Measurements from ENCODE around the gene MICU2.

The MICU2 gene

GRCh38 chr13:21583478-21583877 is 20.5 kb downstream of the MICU2 start:
- TF ChIP-seq CTCF (IDR thresholded peaks at IDR 0.05; ENCODE audit: low read depth, low read length, missing control alignments) = no peak
- no peak overlapping the region for H3K4me3 ChIP-seq (replicated peaks; ENCODE audit: low read depth, low read length)
- DNase-seq (ENCODE audit: extremely low read depth, low read depth) = peak; percentile 33

GRCh38 chr13:21580736-21581135 is 23.2 kb downstream of the MICU2 start:
- DNase-seq (ENCODE audit: extremely low read depth, low read depth) = no peak
- TF ChIP-seq CTCF (IDR thresholded peaks at IDR 0.05; ENCODE audit: low read depth, low read length, missing control alignments) = no peak
- H3K4me3 ChIP-seq (replicated peaks; ENCODE audit: low read depth, low read length) = no peak overlapping the region

- H3K4me3 ChIP-seq (replicated peaks; ENCODE audit: low read depth, low read length) = no peak overlapping the region
- no peak for TF ChIP-seq CTCF (IDR thresholded peaks at IDR 0.05; ENCODE audit: low read depth, low read length, missing control alignments)
Measured at GRCh38 chr13:21579754-21580316, 24.1 kb downstream of the MICU2 start.

GRCh38 chr13:21578748-21579147 is 25.2 kb downstream of the MICU2 start:
- H3K4me3 ChIP-seq (replicated peaks; ENCODE audit: low read depth, low read length) = no peak overlapping the region
- no peak for TF ChIP-seq CTCF (IDR thresholded peaks at IDR 0.05; ENCODE audit: low read depth, low read length, missing control alignments)
- no peak for DNase-seq (ENCODE audit: extremely low read depth, low read depth)

More at GRCh38 chr13:21579754-21580316, 24.1 kb downstream of the MICU2 start:
- no peak for DNase-seq (ENCODE audit: extremely low read depth, low read depth)

GRCh38 chr13:21576426-21576825 is 27.5 kb downstream of the MICU2 start:
- no peak overlapping the region for H3K4me3 ChIP-seq (replicated peaks; ENCODE audit: low read depth, low read length)

GRCh38 chr13:21573920-21574712 is 29.9 kb downstream of the MICU2 start:
- no peak overlapping the region for H3K4me3 ChIP-seq (replicated peaks; ENCODE audit: low read depth, low read length)
- no peak for TF ChIP-seq CTCF (IDR thresholded peaks at IDR 0.05; ENCODE audit: low read depth, low read length, missing control alignments)
- DNase-seq (ENCODE audit: extremely low read depth, low read depth) = no peak

More at GRCh38 chr13:21576426-21576825, 27.5 kb downstream of the MICU2 start:
- no peak for TF ChIP-seq CTCF (IDR thresholded peaks at IDR 0.05; ENCODE audit: low read depth, low read length, missing control alignments)
- no peak for DNase-seq (ENCODE audit: extremely low read depth, low read depth)

All from HFF-Myc (cell line).